Coronary artery (tissue), 2 donors: ENCODE measurements around the gene HABP4.

Experiments
- DNase-seq: peaks from one replicate; pipeline ENCODE4 v3.0.0-alpha.2; 2017; ENCODE audit warnings: low spot score
- H3K27ac ChIP-seq, 2 donors: fragments of 200-600 bp; sonication (generic); one replicate each; pipeline ENCODE4 v1.5.1; 2016 to 2019
- H3K4me3 ChIP-seq: fragments of 200-600 bp; sonication (generic); 2 replicates; pipeline ENCODE4 v1.5.1; 2016; ENCODE audit warnings: mild to moderate bottlenecking, moderate library complexity
- TF ChIP-seq, protein P1 (sequence below): fragments of 200-600 bp; sonication (generic); IDR thresholded peaks from one replicate; pipeline ENCODE4 v1.5.1; 2019; ENCODE audit warnings: antibody characterized with exemption

Gene HABP4

DNA sequence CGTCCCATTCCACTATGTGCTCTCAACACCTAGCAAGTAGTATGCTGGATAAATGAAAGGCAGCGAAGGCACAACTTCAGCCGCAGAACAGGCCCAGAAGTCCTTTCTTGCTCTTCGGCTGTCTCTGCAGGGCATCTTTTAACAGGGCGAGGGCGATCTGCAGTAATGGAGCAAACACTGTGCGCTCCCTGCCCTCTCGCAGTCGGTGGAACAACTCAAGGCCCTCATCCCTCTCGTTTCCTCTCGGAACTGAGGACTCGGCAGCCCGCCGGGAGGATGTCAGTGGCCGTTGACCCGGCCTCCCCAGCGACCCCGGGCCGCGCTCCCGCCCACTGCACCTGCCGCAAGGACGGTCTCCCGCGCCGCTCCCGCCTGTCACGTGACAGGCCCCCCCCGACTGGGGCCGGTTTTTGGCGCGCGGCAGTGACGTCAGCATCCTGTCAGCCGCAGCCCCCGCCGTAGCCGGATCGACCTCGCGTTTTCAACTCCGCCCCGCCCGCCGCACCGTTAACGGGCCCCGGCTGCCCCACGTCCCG lies 32.9 kb upstream of the HABP4 start:
- Histone ChIP-seq H3K4me3 (peak overlapping the region; percentile 77), H3K27ac (peak overlapping the region; percentile 98 to 100)
- TF ChIP-seq, protein P1, sequence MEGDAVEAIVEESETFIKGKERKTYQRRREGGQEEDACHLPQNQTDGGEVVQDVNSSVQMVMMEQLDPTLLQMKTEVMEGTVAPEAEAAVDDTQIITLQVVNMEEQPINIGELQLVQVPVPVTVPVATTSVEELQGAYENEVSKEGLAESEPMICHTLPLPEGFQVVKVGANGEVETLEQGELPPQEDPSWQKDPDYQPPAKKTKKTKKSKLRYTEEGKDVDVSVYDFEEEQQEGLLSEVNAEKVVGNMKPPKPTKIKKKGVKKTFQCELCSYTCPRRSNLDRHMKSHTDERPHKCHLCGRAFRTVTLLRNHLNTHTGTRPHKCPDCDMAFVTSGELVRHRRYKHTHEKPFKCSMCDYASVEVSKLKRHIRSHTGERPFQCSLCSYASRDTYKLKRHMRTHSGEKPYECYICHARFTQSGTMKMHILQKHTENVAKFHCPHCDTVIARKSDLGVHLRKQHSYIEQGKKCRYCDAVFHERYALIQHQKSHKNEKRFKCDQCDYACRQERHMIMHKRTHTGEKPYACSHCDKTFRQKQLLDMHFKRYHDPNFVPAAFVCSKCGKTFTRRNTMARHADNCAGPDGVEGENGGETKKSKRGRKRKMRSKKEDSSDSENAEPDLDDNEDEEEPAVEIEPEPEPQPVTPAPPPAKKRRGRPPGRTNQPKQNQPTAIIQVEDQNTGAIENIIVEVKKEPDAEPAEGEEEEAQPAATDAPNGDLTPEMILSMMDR: no peak
- peak; percentile 91 for DNase-seq

DNA sequence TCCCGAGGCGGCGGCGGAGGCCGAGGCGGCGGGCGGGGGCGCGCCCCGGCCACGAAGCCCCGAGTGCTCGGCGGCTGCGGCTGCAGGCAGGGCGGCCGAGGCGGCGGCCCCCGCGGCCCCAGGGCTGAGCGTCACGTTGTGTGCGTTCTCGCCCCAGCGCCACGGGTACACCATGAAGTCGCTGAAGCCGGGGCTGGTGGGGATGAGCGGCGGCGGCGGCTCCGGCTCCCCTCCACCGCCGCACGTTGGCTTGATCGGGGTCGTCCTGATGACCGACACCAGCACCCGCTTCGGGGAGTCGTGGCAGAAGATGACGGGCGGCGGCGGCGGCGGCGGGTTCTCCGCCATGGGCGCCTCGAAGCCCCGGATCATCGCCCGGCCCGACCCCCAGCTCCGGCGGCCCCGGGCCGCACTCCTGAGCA lies 32.3 kb upstream of the HABP4 start:
- peak; percentile 75 for DNase-seq
- Histone ChIP-seq H3K27ac (peak overlapping the region; percentile 98 to 100), H3K4me3 (peak overlapping the region; percentile 77)
- TF ChIP-seq, protein P1: no peak

DNA sequence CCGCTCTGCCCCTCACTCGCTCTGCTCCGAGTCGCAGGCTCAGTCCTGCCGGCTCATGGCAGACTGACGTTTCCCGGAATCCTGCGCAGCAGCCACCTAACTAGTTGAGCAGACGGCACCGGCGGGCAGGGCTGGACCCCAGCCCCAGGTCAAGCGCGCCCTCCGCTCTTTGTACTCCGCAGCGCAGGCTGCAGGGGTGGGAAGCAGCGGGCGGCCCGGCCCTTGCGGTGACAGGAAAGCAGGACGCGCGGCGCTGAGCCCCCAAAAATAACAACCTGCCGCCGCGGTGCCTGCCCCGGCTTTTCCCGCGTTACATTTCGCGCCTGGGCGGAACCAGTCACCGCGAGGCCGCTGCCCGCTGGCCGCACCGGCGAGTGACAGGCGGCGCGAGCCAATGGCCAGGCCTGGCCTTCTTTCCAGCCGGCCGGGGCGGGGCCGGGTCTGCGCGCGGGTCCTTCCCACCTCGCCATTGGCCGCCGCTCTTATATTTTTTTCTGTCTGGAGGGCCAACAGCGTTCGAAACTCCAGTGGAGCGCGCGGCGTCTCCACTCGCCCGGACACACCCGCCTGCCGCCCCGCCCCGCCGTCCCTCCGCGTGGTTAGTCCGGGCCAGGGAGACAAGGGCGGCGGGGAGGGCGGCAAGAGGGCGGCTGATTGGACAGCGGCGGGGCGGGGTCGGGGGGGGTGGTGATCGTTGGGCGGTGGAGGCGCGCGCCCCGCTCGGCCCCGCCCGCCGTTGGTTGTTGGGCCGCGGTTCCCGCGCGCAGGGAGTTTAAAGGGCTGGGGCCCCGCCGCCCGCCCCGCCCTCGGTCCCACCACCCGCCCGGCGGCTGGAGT lies 31.7 kb upstream of the HABP4 start, which contains the start of gene ZNF367:
ZNF367 (minus strand) TSS at position 288 of the 837 bp plus-strand sequence. CDS start 338 bp downstream, outside the sequence.
- DNase-seq: peak; percentile 99
- TF ChIP-seq, protein P1: no peak
- Histone ChIP-seq H3K4me3 (peak within 1 kb of the TSS; percentile 77), H3K27ac (peak within 1 kb of the TSS; percentile 98 to 100)

DNA sequence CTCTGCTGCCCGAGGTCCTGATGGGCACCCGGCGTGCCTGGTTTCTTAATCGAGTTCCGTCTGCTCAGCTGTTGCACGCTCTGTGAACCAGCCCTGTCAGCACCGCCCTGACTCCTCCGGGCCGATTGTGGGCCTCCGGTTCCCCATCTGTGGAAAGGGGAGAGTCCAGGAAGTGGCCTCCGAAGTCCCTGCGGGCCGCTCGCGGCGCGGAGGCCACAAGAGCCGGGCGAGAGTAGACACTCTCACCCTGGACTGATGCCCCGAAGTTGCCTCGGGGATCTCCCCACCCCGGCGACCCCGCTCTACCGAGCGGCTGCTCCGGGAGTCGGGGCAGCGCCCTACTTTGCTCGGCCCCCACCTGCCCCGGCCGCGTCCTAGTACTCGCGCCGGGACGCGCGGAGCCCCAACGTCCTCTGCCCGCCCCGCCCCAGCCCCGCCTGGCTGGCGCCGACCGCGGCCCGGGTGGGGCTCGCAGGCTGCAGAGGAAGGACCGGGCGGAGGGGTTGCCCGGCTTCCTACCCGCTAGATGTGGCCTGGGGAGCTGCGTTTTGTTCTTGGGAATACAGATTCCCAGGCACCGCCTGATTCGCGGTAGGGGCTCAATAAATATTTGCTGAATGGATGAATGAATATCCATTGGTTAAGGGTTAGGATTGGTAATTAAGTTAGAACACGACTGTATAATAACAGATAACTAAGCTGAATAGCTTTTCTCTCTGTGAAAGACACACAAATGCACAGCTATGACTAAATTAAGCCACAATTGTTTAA lies 30.9 kb upstream of the HABP4 start:
- TF ChIP-seq, protein P1: no peak
- DNase-seq: peak; percentile 85
- H3K27ac ChIP-seq: peak overlapping the region; percentile 98 to 100
- peak overlapping the region; percentile 77 for H3K4me3 ChIP-seq

DNA sequence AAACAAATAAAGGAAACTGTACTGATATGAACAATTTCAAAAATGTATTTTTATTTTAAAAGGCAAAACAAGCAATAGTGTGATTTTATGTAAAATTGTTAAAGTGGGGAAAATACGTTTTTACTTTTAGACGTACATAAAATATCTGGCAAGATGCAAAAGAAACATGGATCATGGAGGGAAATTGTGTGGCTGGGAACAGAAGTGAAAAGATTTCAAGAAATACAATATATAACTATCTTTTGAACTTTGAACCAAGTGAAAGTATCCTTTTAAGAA lies 30.3 kb upstream of the HABP4 start:
- TF ChIP-seq, protein P1: no peak
- no peak for DNase-seq
- peak overlapping the region; percentile 98 to 100 for H3K27ac ChIP-seq
- H3K4me3 ChIP-seq: peak overlapping the region; percentile 77

DNA sequence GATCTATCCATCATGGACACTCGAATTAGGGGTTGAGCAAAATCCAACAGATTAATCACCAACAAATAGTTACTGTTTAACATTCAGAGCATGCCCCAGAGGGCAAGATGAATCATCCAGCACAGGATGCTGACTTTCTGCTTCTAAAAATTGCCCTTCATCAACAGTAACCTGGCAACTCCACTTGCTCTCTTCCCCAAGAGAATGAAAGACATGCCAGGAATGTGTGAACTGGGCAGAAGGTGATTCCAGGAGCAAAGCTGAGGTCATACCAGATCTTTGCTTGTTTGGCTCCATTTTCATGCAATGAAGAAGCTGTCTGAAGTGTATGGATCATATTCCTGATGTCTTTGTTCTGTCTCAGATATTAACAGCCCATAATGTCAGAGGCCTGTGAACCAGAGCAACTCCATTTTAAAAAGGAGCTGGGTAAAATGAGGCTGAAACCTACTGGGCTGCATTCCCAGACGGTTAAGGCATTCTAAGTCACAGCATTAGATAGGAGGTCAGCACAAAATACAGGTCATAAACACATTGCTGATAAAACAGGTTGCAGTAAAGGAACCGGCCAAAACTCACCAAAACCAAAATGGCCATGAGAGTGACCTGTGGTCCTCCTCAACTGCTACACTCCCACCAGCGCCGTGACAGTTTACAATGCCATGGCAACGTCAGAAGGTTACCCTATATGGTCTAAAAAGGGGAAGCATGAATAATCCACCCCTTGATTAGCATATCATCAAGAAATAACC lies 29.3 kb upstream of the HABP4 start:
- peak overlapping the region; percentile 98 to 100 for H3K27ac ChIP-seq
- TF ChIP-seq, protein P1: no peak
- no peak overlapping the region for H3K4me3 ChIP-seq
- peak; percentile 75 for DNase-seq
